ENCODE data around the gene MTX1. TPM values are rescaled to one million over a fixed set of nuclear protein-coding genes. Genes with fewer than 3 reads are reported as not detected.

Gene MTX1
- 52.2 and 86.3 TPM in 2 replicates for total RNA-seq

GRCh38 chr1:155208541-155209311 is at the start of gene MTX1:
Gene MTX1 (plus strand): TSS chr1:155208695. CDS start chr1:155208805, 110 bp downstream.

GRCh38 chr1:155172732-155173477 is 35.6 kb upstream of the MTX1 start, which contains the start of gene KRTCAP2:
Gene KRTCAP2 (minus strand): TSS chr1:155173304. CDS start chr1:155173224, 80 bp downstream.

GRCh38 chr1:155173478-155174323 is 34.8 kb upstream of the MTX1 start, which contains the start of gene TRIM46:
Gene TRIM46 (plus strand): TSS chr1:155173849. CDS start chr1:155173967, 118 bp downstream.

GRCh38 chr1:155207806-155208540 is 522 bp upstream of the MTX1 start, which contains the start of gene THBS3:
Gene THBS3 (minus strand): TSS chr1:155207897. CDS start chr1:155207876, 21 bp downstream.

GRCh38 chr1:155255243-155256007 is 46.9 kb downstream of the MTX1 start, which contains the start of gene ENTREP3:
Gene ENTREP3 (minus strand): TSS chr1:155255483. CDS start chr1:155254877, 606 bp downstream.

GRCh38 chr1:155261852-155262673 is 53.6 kb downstream of the MTX1 start, which contains the start of gene SCAMP3:
Gene SCAMP3 (minus strand): TSS chr1:155262360. CDS start chr1:155262151, 209 bp downstream.

Other genes with a start within 250 kb of the MTX1 start
- gene PYGO2, start 246.9 kb upstream of the MTX1 start, total RNA-seq, result 11.6 and 14.5 TPM in 2 replicates
- gene SHC1, start 237.9 kb upstream of the MTX1 start, total RNA-seq, result 358 and 365 TPM in 2 replicates
- 67.6 and 80.5 TPM in 2 replicates for gene CKS1B, start 234.0 kb upstream of the MTX1 start, total RNA-seq
- 42.4 and 54.9 TPM in 2 replicates for gene FLAD1, start 225.4 kb upstream of the MTX1 start, total RNA-seq
- gene LENEP, start 215.1 kb upstream of the MTX1 start, total RNA-seq, result 0.72 TPM in 1 of 2 replicates, not detected in the other
- 50.4 and 64.4 TPM in 2 replicates for gene ZBTB7B, start 205.9 kb upstream of the MTX1 start, total RNA-seq
- gene DCST2, start 174.9 kb upstream of the MTX1 start, total RNA-seq, result 0.64 TPM in 1 of 2 replicates, not detected in the other
- 0.21 TPM in 1 of 2 replicates, not detected in the other for gene DCST1, start 174.9 kb upstream of the MTX1 start, total RNA-seq
- 257 and 285 TPM in 2 replicates for gene ADAM15, start 157.4 kb upstream of the MTX1 start, total RNA-seq
- gene EFNA4, start 145.0 kb upstream of the MTX1 start, total RNA-seq, result 15.8 and 18.1 TPM in 2 replicates
- gene EFNA3, start 129.9 kb upstream of the MTX1 start, total RNA-seq, result 9.9 and 12.6 TPM in 2 replicates
- 44.8 and 111 TPM in 2 replicates for gene EFNA1, start 80.8 kb upstream of the MTX1 start, total RNA-seq
- 61.9 and 120 TPM in 2 replicates for gene SLC50A1, start 72.8 kb upstream of the MTX1 start, total RNA-seq
- gene DPM3, start 68.2 kb upstream of the MTX1 start, total RNA-seq, result 7.5 and 22.9 TPM in 2 replicates
- gene KRTCAP2, start 35.4 kb upstream of the MTX1 start, total RNA-seq, result 96.9 and 107 TPM in 2 replicates
- 0.85 and 3.4 TPM in 2 replicates for gene TRIM46, start 34.8 kb upstream of the MTX1 start, total RNA-seq
- 12.1 and 14.7 TPM in 2 replicates for gene THBS3, start 798 bp upstream of the MTX1 start, total RNA-seq
- gene ENTREP3, start 46.8 kb downstream of the MTX1 start, total RNA-seq, result 5.8 and 10.7 TPM in 2 replicates
- 30.4 and 44.5 TPM in 2 replicates for gene SCAMP3, start 53.7 kb downstream of the MTX1 start, total RNA-seq
- 12.6 and 16.4 TPM in 2 replicates for gene CLK2, start 64.8 kb downstream of the MTX1 start, total RNA-seq
- gene HCN3, start 68.8 kb downstream of the MTX1 start, total RNA-seq, result 0.43 and 0.72 TPM in 2 replicates
- 0.24 TPM in 1 of 2 replicates, not detected in the other for gene PKLR, start 92.7 kb downstream of the MTX1 start, total RNA-seq
- 183 and 331 TPM in 2 replicates for gene FDPS, start 100.2 kb downstream of the MTX1 start, total RNA-seq
- 18.6 and 24.1 TPM in 2 replicates for gene RUSC1, start 112.2 kb downstream of the MTX1 start, total RNA-seq